Measurements from ENCODE around the gene RRP9. TPM values are rescaled to one million over a fixed set of nuclear protein-coding genes. Genes with fewer than 3 reads are reported as not detected.

The RRP9 gene
- total RNA-seq, 1 donor from 2014 or later, result 32.4 TPM

- TF ChIP-seq, protein P1, sequence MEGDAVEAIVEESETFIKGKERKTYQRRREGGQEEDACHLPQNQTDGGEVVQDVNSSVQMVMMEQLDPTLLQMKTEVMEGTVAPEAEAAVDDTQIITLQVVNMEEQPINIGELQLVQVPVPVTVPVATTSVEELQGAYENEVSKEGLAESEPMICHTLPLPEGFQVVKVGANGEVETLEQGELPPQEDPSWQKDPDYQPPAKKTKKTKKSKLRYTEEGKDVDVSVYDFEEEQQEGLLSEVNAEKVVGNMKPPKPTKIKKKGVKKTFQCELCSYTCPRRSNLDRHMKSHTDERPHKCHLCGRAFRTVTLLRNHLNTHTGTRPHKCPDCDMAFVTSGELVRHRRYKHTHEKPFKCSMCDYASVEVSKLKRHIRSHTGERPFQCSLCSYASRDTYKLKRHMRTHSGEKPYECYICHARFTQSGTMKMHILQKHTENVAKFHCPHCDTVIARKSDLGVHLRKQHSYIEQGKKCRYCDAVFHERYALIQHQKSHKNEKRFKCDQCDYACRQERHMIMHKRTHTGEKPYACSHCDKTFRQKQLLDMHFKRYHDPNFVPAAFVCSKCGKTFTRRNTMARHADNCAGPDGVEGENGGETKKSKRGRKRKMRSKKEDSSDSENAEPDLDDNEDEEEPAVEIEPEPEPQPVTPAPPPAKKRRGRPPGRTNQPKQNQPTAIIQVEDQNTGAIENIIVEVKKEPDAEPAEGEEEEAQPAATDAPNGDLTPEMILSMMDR (IDR thresholded peaks at IDR 0.05), result no peak
- Mint-ChIP-seq H3K27me3 (no peaks in the 10 kb centered on the region), H3K27ac (no peak overlapping the region), H3K9me3 (no peaks in the 10 kb centered on the region), H3K4me3 (no peak overlapping the region), H3K36me3 (ENCODE audit: low read depth) (peaks cover 5% of the 10 kb centered on the region), H3K4me1 (peaks cover 38% of the 10 kb centered on the region)
- POLR2A ChIA-PET, result interaction anchor here (2.5 kb wide), 1 partner anchor 18 kb away, joined by 11 read pairs; the partner anchor contains the start of gene RPL29
- DNase-seq, result no peak
- intact Hi-C loops (cut with micrococcal nuclease), result loop anchor here (10.0 kb wide), 1 partner anchor 1363 kb away; the partner anchor contains the start of genes CISH and MAPKAPK3
- CTCF ChIA-PET, result no interaction called here
- ATAC-seq (ENCODE audit: low read depth), result no peak
Observed at GRCh38 chr3:51977446-51978142, 35.9 kb upstream of the RRP9 start.

GRCh38 chr3:51975852-51976549 lies 34.3 kb upstream of the RRP9 start:
- Mint-ChIP-seq H3K27ac (peak overlapping the region; percentile 50), H3K4me1 (peaks cover 30% of the 10 kb centered on the region), H3K36me3 (ENCODE audit: low read depth) (peaks cover 5% of the 10 kb centered on the region), H3K9me3 (no peaks in the 10 kb centered on the region), H3K4me3 (peak overlapping the region; percentile 82), H3K27me3 (no peaks in the 10 kb centered on the region)
- ChIA-PET POLR2A (interaction anchor here (2.9 to 4.0 kb wide), 3 partner anchors 8 to 179 kb away, joined by 10 to 35 read pairs (median 34); partner anchors contain the start of genes ACY1, PARP3, POC1A and RRP9), CTCF (no interaction called here)
- peak; percentile 41 for DNase-seq
- intact Hi-C loops (cut with micrococcal nuclease), result loop anchor here (1.0 to 10.0 kb wide), 4 partner anchors 19 to 1361 kb away; partner anchors contain the start of genes CISH, DUSP7, MAPKAPK3 and RBM15B
- TF ChIP-seq, protein P1 (IDR thresholded peaks at IDR 0.05), result no peak
- ATAC-seq (ENCODE audit: low read depth), result no peak

DNA sequence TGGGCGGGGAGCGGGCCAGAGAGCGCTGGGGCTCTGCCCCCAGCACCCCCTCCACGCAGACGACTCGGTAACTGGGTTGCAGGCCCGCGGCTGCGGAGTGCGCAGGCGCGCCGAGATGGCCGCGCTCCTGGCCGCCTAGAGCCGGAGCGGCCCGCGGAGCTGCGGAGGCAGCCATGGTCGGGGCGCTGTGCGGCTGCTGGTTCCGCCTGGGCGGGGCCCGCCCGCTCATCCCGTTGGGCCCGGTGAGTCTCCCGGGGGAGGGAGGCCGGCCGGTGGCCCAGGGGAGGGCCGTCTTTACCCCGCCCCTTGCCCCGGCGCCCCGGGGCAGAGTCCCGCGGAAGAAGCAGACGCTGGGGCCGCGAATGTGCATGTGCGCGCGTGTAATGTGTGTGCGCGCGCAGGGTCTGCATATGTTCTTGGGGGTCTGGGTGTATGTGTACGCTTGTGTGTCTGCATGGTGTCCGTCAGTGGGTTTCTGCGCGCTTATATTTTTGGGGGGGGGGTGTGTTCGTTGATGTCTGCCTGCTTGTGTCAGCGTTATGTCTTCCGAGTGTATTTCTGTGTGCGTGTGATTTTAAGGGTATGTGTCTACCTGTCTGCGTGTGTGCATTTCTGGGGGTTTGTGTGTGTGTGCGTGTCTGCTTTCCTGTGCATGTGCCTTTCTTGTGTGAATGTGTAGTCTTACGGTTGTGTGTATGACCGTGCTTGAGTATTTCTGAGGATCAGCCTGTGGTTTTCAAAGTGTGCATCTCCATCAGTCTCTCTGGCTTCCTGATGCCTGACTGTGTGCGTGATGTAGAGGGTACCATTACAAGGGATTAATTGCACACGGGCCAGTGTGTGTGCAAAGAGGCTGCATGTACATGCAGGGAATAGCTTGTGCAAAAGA lies 33.5 kb upstream of the RRP9 start, which contains the start of gene ABHD14A:
ABHD14A (plus strand) TSS at position 102 of the 889 bp plus-strand sequence; CDS start at position 174, 72 bp downstream.
- Mint-ChIP-seq H3K27ac (peak within 1 kb of the TSS; percentile 91), H3K4me3 (peak within 1 kb of the TSS; percentile 98), H3K4me1 (peaks cover 28% of the 10 kb centered on the region), H3K36me3 (ENCODE audit: low read depth) (peaks cover 5% of the 10 kb centered on the region), H3K9me3 (no peaks in the 10 kb centered on the region), H3K27me3 (no peaks in the 10 kb centered on the region)
- intact Hi-C loops (cut with micrococcal nuclease), result loop anchor here (1.0 to 10.0 kb wide), 6 partner anchors 8 to 1360 kb away; partner anchors contain the start of genes ACY1, CISH, DUSP7 and MAPKAPK3
- ATAC-seq (ENCODE audit: low read depth) (peak; percentile 76), DNase-seq (peak; percentile 74)
- ChIA-PET POLR2A (interaction anchor here (0.6 to 4.0 kb wide), 8 partner anchors 8 to 1749 kb away, joined by 3 to 35 read pairs (median 6); partner anchors contain the start of genes ACY1, PARP3, POC1A and RPL29), CTCF (interaction anchor here (0.6 to 1.5 kb wide), 4 partner anchors 8 to 179 kb away, joined by 3 to 7 read pairs (median 4); partner anchors contain the start of genes ACY1, POC1A and RPL29)
- TF ChIP-seq, protein P1 (IDR thresholded peaks at IDR 0.05), result no peak

GRCh38 chr3:51974277-51974962 lies 32.7 kb upstream of the RRP9 start:
- ChIA-PET CTCF (interaction anchor here (0.6 to 3.4 kb wide), 8 partner anchors 9 to 180 kb away, joined by 3 to 27 read pairs (median 4); partner anchors contain the start of genes ACY1, PARP3, POC1A and RPL29), POLR2A (interaction anchor here (0.6 to 4.0 kb wide), 13 partner anchors 8 to 365 kb away, joined by 3 to 35 read pairs (median 4); partner anchors contain the start of genes ACY1, GLYCTK, PARP3 and POC1A)
- DNase-seq (no peak), ATAC-seq (ENCODE audit: low read depth) (peak; percentile 8)
- intact Hi-C loops (cut with micrococcal nuclease), result loop anchor here (1.0 to 10.0 kb wide), 5 partner anchors 9 to 1360 kb away; partner anchors contain the start of genes ACY1, CISH, DUSP7 and MAPKAPK3
- Mint-ChIP-seq H3K9me3 (no peaks in the 10 kb centered on the region), H3K27ac (peak overlapping the region; percentile 91), H3K4me3 (peak overlapping the region; percentile 98), H3K27me3 (no peaks in the 10 kb centered on the region), H3K36me3 (ENCODE audit: low read depth) (peaks cover 5% of the 10 kb centered on the region), H3K4me1 (peaks cover 28% of the 10 kb centered on the region)
- TF ChIP-seq, protein P1 (IDR thresholded peaks at IDR 0.05), result no peak
